Lower lobe of right lung (tissue), 2 donors: ENCODE data around the gene ENTHD1. TPM values are rescaled to one million over a fixed set of nuclear protein-coding genes. Genes with fewer than 3 reads are reported as not detected.

ENCODE experiments used
- ATAC-seq, 2 donors: fragments of 200-7000 bp; cut with Tn5 transposase; one replicate each; pipeline ENCODE4 v1.9.1; 2020 to 2022; ENCODE audit warnings: mild to moderate bottlenecking in 2 of 2, moderate library complexity in 2 of 2
- DNase-seq: peaks from one replicate; pipeline ENCODE4 v3.0.0-alpha.2; 2020
- H3K27ac ChIP-seq: fragments of 200-600 bp; one replicate; pipeline ENCODE4 v1.8.0; 2022
- H3K27me3 ChIP-seq: fragments of 200-600 bp; one replicate; pipeline ENCODE4 v1.8.0; 2022; ENCODE audit warnings: low read depth
- H3K36me3 ChIP-seq: fragments of 200-600 bp; one replicate; pipeline ENCODE4 v1.8.0; 2022; ENCODE audit warnings: mild to moderate bottlenecking
- H3K4me1 ChIP-seq: fragments of 200-600 bp; one replicate; pipeline ENCODE4 v1.8.0; 2022
- H3K4me3 ChIP-seq: fragments of 200-600 bp; one replicate; pipeline ENCODE4 v1.8.0; 2022; ENCODE audit warnings: mild to moderate bottlenecking
- H3K9me3 ChIP-seq: fragments of 200-600 bp; one replicate; pipeline ENCODE4 v1.8.0; 2022
- CTCF ChIP-seq: fragments of 200-600 bp; IDR thresholded peaks from one replicate; pipeline ENCODE4 v1.8.0; 2022; ENCODE audit warnings: antibody characterized with exemption, mild to moderate bottlenecking
- intact Hi-C: fragments of 100-400 bp; cut with DNase I; formaldehyde crosslinking; loops from one replicate; pipeline ENCODE4 v1.11.0; 2022
- long read RNA-seq: library from polyadenylated mRNA; unstranded; transcript quantifications from one replicate; pipeline ENCODE4 v2.0.0, GENCODE V29; 2021
- total RNA-seq: library from RNA; stranded (reverse); fragmentation: NEBNext Ultra II Directional; extraction: Animal tissue kit (Norgen Biotek cat#: 25700); gene quantifications from one replicate; pipeline ENCODE4 v1.2.1, GENCODE V29; 2021
- donor health status: DM: no; HTN: yes; CAD: no; lungs with severe emphysema.

ENTHD1 gene
- total RNA-seq = not detected
- long read RNA-seq = 0 reads

GRCh38 chr22:39893526-39893925, at the start of gene ENTHD1:
ENTHD1 (minus strand) TSS chr22:39893760; CDS start chr22:39887748, 6,012 bp downstream.
- Histone ChIP-seq H3K27ac (no peak within 1 kb of the TSS), H3K27me3 (no peaks in the 10 kb centered on the region), H3K4me3 (no peak within 1 kb of the TSS), H3K36me3 (no peaks in the 10 kb centered on the region), H3K9me3 (no peaks in the 10 kb centered on the region), H3K4me1 (peaks cover 3% of the 10 kb centered on the region)
- ATAC-seq (no peak), DNase-seq (no peak)
- intact Hi-C loops = no loop called here
- no peak for TF ChIP-seq CTCF

GRCh38 chr22:39943337-39943736, 49.8 kb upstream of the ENTHD1 start:
- peaks cover 28% of the 10 kb centered on the region for H3K27me3 ChIP-seq
- H3K9me3 ChIP-seq = no peaks in the 10 kb centered on the region
- no peak for TF ChIP-seq CTCF
- DNase-seq (no peak), ATAC-seq (no peak)
- no peak overlapping the region for H3K27ac ChIP-seq
- H3K4me3 ChIP-seq = no peak overlapping the region
- intact Hi-C loops = no loop called here
- no peaks in the 10 kb centered on the region for H3K36me3 ChIP-seq
- peaks cover 11% of the 10 kb centered on the region for H3K4me1 ChIP-seq

- intact Hi-C loops = no loop called here
- H3K4me1 ChIP-seq = peaks cover 11% of the 10 kb centered on the region
Measured at GRCh38 chr22:39942439-39943230, 49.1 kb upstream of the ENTHD1 start.

GRCh38 chr22:39941601-39942000, 48.0 kb upstream of the ENTHD1 start:
- Histone ChIP-seq H3K27ac (no peak overlapping the region), H3K27me3 (peaks cover 45% of the 10 kb centered on the region), H3K9me3 (no peaks in the 10 kb centered on the region), H3K4me1 (peaks cover under 1% of the 10 kb centered on the region), H3K36me3 (no peaks in the 10 kb centered on the region), H3K4me3 (no peak overlapping the region)
- no peak for TF ChIP-seq CTCF
- DNase-seq (no peak), ATAC-seq (no peak)
- intact Hi-C loops = no loop called here

More at GRCh38 chr22:39942439-39943230, 49.1 kb upstream of the ENTHD1 start:
- Histone ChIP-seq H3K4me3 (no peak overlapping the region), H3K36me3 (no peaks in the 10 kb centered on the region), H3K27ac (no peak overlapping the region), H3K27me3 (peaks cover 35% of the 10 kb centered on the region), H3K9me3 (no peaks in the 10 kb centered on the region)
- DNase-seq (no peak), ATAC-seq (no peak)
- TF ChIP-seq CTCF = no peak

- no peak for ATAC-seq
- intact Hi-C loops = no loop called here
- H3K9me3 ChIP-seq = no peaks in the 10 kb centered on the region
- no peak for DNase-seq
- H3K4me3 ChIP-seq = no peak overlapping the region
- no peaks in the 10 kb centered on the region for H3K4me1 ChIP-seq
- no peaks in the 10 kb centered on the region for H3K36me3 ChIP-seq
- H3K27me3 ChIP-seq = peaks cover 50% of the 10 kb centered on the region
- no peak for TF ChIP-seq CTCF
- no peak overlapping the region for H3K27ac ChIP-seq
Measured at GRCh38 chr22:39940757-39941305, 47.3 kb upstream of the ENTHD1 start.
